Liver (tissue), 3 donors: ENCODE data around the gene SETBP1.

Source experiments
- ATF3 ChIP-seq: IDR thresholded peaks from 2 replicates; pipeline ENCODE4 v1.6.1; 2016; ENCODE audit warnings: antibody characterized with exemption
- EGR1 ChIP-seq, 2 donors: IDR thresholded peaks; 2 replicates each; pipeline ENCODE4 v1.6.1; 2016 to 2018; ENCODE audit warnings: antibody characterized with exemption in 2 of 2, low read depth in 2 of 2
- FOXA1 ChIP-seq: IDR thresholded peaks from 2 replicates; pipeline ENCODE4 v1.6.1; 2016; ENCODE audit warnings: antibody characterized with exemption
- JUND ChIP-seq, 2 donors: IDR thresholded peaks; 2 replicates each; pipeline ENCODE4 v1.6.1; 2016; ENCODE audit warnings: antibody characterized with exemption in 2 of 2
- RAD21 ChIP-seq, 2 donors: IDR thresholded peaks; 2 replicates each; pipeline ENCODE4 v1.6.1; 2016; ENCODE audit warnings: antibody characterized with exemption in 2 of 2, mild to moderate bottlenecking in 2 of 2
- ZBTB33 ChIP-seq: IDR thresholded peaks from 2 replicates; pipeline ENCODE4 v1.6.1; 2016; ENCODE audit warnings: antibody characterized with exemption
- TF ChIP-seq, protein P1 (sequence below): fragments of 150-350 bp; IDR thresholded peaks from 2 replicates; pipeline ENCODE4 v1.5.1; 2017; ENCODE audit warnings: improper control_type of control experiment, low read depth, low read length; ENCODE audit not compliant: missing input control
- TF ChIP-seq, protein P2 (sequence below): IDR thresholded peaks from 2 replicates; pipeline ENCODE4 v1.6.1; 2016; ENCODE audit warnings: antibody characterized with exemption, mild to moderate bottlenecking
- donor health status: healthy.
- donor health status: healthy.

- TF ChIP-seq, protein P1, sequence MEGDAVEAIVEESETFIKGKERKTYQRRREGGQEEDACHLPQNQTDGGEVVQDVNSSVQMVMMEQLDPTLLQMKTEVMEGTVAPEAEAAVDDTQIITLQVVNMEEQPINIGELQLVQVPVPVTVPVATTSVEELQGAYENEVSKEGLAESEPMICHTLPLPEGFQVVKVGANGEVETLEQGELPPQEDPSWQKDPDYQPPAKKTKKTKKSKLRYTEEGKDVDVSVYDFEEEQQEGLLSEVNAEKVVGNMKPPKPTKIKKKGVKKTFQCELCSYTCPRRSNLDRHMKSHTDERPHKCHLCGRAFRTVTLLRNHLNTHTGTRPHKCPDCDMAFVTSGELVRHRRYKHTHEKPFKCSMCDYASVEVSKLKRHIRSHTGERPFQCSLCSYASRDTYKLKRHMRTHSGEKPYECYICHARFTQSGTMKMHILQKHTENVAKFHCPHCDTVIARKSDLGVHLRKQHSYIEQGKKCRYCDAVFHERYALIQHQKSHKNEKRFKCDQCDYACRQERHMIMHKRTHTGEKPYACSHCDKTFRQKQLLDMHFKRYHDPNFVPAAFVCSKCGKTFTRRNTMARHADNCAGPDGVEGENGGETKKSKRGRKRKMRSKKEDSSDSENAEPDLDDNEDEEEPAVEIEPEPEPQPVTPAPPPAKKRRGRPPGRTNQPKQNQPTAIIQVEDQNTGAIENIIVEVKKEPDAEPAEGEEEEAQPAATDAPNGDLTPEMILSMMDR: no peak
- no peak for TF ChIP-seq FOXA1
- TF ChIP-seq RAD21 (IDR thresholded peaks at IDR 0.05): no peak
- TF ChIP-seq, protein P2, sequence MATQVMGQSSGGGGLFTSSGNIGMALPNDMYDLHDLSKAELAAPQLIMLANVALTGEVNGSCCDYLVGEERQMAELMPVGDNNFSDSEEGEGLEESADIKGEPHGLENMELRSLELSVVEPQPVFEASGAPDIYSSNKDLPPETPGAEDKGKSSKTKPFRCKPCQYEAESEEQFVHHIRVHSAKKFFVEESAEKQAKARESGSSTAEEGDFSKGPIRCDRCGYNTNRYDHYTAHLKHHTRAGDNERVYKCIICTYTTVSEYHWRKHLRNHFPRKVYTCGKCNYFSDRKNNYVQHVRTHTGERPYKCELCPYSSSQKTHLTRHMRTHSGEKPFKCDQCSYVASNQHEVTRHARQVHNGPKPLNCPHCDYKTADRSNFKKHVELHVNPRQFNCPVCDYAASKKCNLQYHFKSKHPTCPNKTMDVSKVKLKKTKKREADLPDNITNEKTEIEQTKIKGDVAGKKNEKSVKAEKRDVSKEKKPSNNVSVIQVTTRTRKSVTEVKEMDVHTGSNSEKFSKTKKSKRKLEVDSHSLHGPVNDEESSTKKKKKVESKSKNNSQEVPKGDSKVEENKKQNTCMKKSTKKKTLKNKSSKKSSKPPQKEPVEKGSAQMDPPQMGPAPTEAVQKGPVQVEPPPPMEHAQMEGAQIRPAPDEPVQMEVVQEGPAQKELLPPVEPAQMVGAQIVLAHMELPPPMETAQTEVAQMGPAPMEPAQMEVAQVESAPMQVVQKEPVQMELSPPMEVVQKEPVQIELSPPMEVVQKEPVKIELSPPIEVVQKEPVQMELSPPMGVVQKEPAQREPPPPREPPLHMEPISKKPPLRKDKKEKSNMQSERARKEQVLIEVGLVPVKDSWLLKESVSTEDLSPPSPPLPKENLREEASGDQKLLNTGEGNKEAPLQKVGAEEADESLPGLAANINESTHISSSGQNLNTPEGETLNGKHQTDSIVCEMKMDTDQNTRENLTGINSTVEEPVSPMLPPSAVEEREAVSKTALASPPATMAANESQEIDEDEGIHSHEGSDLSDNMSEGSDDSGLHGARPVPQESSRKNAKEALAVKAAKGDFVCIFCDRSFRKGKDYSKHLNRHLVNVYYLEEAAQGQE: no peak
- no peak for TF ChIP-seq EGR1 (IDR thresholded peaks at IDR 0.05; ENCODE audit: low read depth in 2 of 2)
- TF ChIP-seq ATF3: no peak
- no peak for TF ChIP-seq JUND (IDR thresholded peaks at IDR 0.05)
- no peak for TF ChIP-seq ZBTB33
Observed at GRCh38 chr18:44920441-44920840, 239.8 kb downstream of the SETBP1 start.
